Immature natural killer cell (primary cell): ENCODE measurements around the gene KRTAP24-1. TPM values are rescaled to one million over a fixed set of nuclear protein-coding genes. Genes with fewer than 3 reads are reported as not detected.

Experiments
- DNase-seq, 3 donors: peaks; one replicate each; pipeline ENCODE4 v3.0.0; 2022; ENCODE audit warnings: mixed read lengths in 1 of 3
- H3K27ac Mint-ChIP-seq, 6 donors: one replicate each; pipeline ENCODE4 v1.8.0; 2020; ENCODE audit warnings: mixed read lengths in 6 of 6, mild to moderate bottlenecking in 5 of 6, inconsistent platforms in 4 of 6, moderate library complexity in 3 of 6
- H3K27me3 Mint-ChIP-seq, 3 donors: one replicate each; pipeline ENCODE4 v1.8.0; 2020 to 2021; ENCODE audit warnings: low read depth in 3 of 3, mild to moderate bottlenecking in 3 of 3, mixed read lengths in 3 of 3, moderate library complexity in 3 of 3, inconsistent platforms in 1 of 3
- H3K36me3 Mint-ChIP-seq, 3 donors: one replicate each; pipeline ENCODE4 v1.8.0; 2020; ENCODE audit warnings: mixed read lengths in 3 of 3, inconsistent platforms in 2 of 3, mild to moderate bottlenecking in 2 of 3
- H3K4me1 Mint-ChIP-seq, 2 donors: one replicate each; pipeline ENCODE4 v1.8.0; 2020; ENCODE audit warnings: inconsistent platforms in 2 of 2, mild to moderate bottlenecking in 2 of 2, mixed read lengths in 2 of 2, moderate library complexity in 1 of 2
- H3K4me3 Mint-ChIP-seq, 5 donors: one replicate each; pipeline ENCODE4 v1.8.0; 2020; ENCODE audit warnings: mild to moderate bottlenecking in 5 of 5, mixed read lengths in 5 of 5, inconsistent platforms in 3 of 5, moderate library complexity in 3 of 5
- H3K9me3 Mint-ChIP-seq, 6 donors: one replicate each; pipeline ENCODE4 v1.8.0; 2020; ENCODE audit warnings: mild to moderate bottlenecking in 6 of 6, mixed read lengths in 6 of 6, inconsistent platforms in 4 of 6, moderate library complexity in 3 of 6
- polyA plus RNA-seq, 3 donors: library from polyadenylated mRNA; unstranded; fragments of 300-500 nt; fragmentation: Illumina TruSeq; gene quantifications; one replicate each; pipeline ENCODE4 v1.2.3, GENCODE V29; 2021

KRTAP24-1 gene
- polyA plus RNA-seq = not detected

GRCh38 chr21:30282850-30283249, at the start of gene KRTAP24-1:
Gene KRTAP24-1 (minus strand): TSS chr21:30282950. CDS start chr21:30282932, 18 bp downstream.
- Mint-ChIP-seq H3K9me3 (peaks cover 2 to 20% (median 6%) of the 10 kb centered on the region in 6 donors), H3K36me3 (no peaks in the 10 kb centered on the region), H3K27me3 (peaks cover 0 to 3% (median 2%) of the 10 kb centered on the region in 3 donors), H3K27ac (no peak within 1 kb of the TSS), H3K4me3 (no peak within 1 kb of the TSS), H3K4me1 (no peaks in the 10 kb centered on the region)
- no peak for DNase-seq

GRCh38 chr21:30329203-30329875, 46.6 kb upstream of the KRTAP24-1 start:
- H3K4me3 Mint-ChIP-seq = no peak overlapping the region
- no peak for DNase-seq
- no peaks in the 10 kb centered on the region for H3K36me3 Mint-ChIP-seq
- peaks cover 0 to 3% (median 0%) of the 10 kb centered on the region in 3 donors for H3K27me3 Mint-ChIP-seq
- H3K4me1 Mint-ChIP-seq = no peaks in the 10 kb centered on the region
- H3K9me3 Mint-ChIP-seq = peaks cover 5 to 26% (median 9%) of the 10 kb centered on the region in 6 donors
- no peak overlapping the region for H3K27ac Mint-ChIP-seq

- peaks cover 5 to 31% (median 10%) of the 10 kb centered on the region in 6 donors for H3K9me3 Mint-ChIP-seq
- no peak overlapping the region for H3K4me3 Mint-ChIP-seq
- H3K27ac Mint-ChIP-seq = no peak overlapping the region
- peaks cover 0 to 3% (median 0%) of the 10 kb centered on the region in 3 donors for H3K27me3 Mint-ChIP-seq
- no peaks in the 10 kb centered on the region for H3K36me3 Mint-ChIP-seq
- no peaks in the 10 kb centered on the region for H3K4me1 Mint-ChIP-seq
- no peak for DNase-seq
Observed at GRCh38 chr21:30326390-30326789, 43.6 kb upstream of the KRTAP24-1 start.

GRCh38 chr21:30320215-30320614, 37.5 kb upstream of the KRTAP24-1 start, which contains the start of gene KRTAP26-1:
Gene KRTAP26-1 (minus strand): TSS chr21:30320315. CDS start chr21:30320035, 280 bp downstream.
- Mint-ChIP-seq H3K27me3 (peaks cover 0 to 2% (median 0%) of the 10 kb centered on the region in 3 donors), H3K4me1 (no peaks in the 10 kb centered on the region), H3K36me3 (no peaks in the 10 kb centered on the region), H3K9me3 (peaks cover 0 to 45% (median 10%) of the 10 kb centered on the region in 6 donors), H3K27ac (no peak within 1 kb of the TSS), H3K4me3 (no peak within 1 kb of the TSS)
- no peak for DNase-seq

DNA sequence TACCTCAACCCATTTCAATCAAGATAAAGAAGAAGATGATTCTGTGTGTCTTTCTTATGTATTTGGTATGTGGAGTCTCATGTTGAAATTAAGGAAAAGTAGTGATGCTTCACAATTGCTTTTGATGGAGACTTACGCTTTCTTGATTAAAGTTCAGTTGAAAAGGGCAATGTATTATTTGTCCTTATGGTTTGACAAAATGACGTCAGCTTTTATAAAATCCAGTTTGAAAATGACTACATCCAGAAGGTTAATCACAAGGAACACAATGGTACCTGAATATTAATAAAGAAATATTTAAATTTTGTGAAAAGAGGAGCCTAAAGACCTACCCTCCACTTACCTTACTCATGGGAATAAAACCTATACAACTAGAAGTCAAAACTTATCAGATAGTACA, 33.0 kb upstream of the KRTAP24-1 start:
- no peaks in the 10 kb centered on the region for H3K36me3 Mint-ChIP-seq
- H3K27me3 Mint-ChIP-seq = peaks cover 0 to 2% (median 0%) of the 10 kb centered on the region in 3 donors
- no peaks in the 10 kb centered on the region for H3K4me1 Mint-ChIP-seq
- H3K4me3 Mint-ChIP-seq = no peak overlapping the region
- H3K27ac Mint-ChIP-seq = no peak overlapping the region
- DNase-seq = no peak
- peaks cover 0 to 20% (median 7%) of the 10 kb centered on the region in 6 donors for H3K9me3 Mint-ChIP-seq

DNA sequence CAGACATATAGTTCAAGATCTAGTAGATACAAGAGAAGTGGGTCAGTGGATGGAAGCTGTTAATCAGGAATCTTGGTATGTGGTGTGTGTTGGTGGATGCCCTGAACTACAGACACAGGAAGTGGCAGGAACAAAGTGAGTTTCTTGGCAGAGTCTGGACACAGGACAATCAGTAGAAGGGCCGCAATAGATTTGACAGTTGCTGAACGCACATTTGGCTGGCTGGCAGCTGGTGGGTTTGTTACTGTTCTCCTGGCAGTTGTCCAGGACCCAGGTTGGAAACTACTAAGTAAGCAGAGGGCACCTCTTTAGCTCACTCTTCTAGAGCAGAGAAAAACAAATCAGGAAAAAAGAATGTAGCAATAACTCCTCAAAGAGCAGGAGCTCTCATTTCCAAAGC, 24.1 kb upstream of the KRTAP24-1 start:
- no peak overlapping the region for H3K27ac Mint-ChIP-seq
- DNase-seq = no peak
- no peaks in the 10 kb centered on the region for H3K36me3 Mint-ChIP-seq
- no peaks in the 10 kb centered on the region for H3K4me1 Mint-ChIP-seq
- peaks cover 0 to 1% (median 0%) of the 10 kb centered on the region in 3 donors for H3K27me3 Mint-ChIP-seq
- peaks cover 5 to 35% (median 6%) of the 10 kb centered on the region in 6 donors for H3K9me3 Mint-ChIP-seq
- no peak overlapping the region for H3K4me3 Mint-ChIP-seq

DNA sequence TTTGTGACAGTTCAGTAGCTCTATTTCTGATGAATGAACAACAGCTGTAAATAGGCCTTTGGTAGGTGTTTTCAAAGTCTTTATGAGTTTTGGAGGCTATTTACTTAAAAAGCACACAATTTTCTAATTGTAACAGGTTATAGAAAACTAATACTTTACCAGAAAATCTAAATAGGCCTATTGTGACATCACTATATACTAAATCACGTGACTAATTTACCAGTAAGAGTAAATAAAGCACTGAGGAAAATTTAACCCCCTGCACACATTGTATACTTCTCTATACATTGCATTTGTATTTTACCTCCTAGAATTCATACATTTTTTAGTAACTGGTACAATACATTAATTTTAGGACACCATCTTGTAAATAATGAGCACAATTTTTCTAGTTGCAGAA, 22.4 kb upstream of the KRTAP24-1 start:
- Mint-ChIP-seq H3K4me1 (no peaks in the 10 kb centered on the region), H3K4me3 (no peak overlapping the region), H3K27ac (no peak overlapping the region), H3K36me3 (no peaks in the 10 kb centered on the region), H3K27me3 (peaks cover 0 to 1% (median 0%) of the 10 kb centered on the region in 3 donors), H3K9me3 (peaks cover 5 to 52% (median 11%) of the 10 kb centered on the region in 6 donors)
- DNase-seq = no peak

GRCh38 chr21:30289215-30289614, 6.5 kb upstream of the KRTAP24-1 start, which contains the start of gene KRTAP25-1:
Gene KRTAP25-1 (minus strand): TSS chr21:30289514. CDS start chr21:30289490, 24 bp downstream.
- Mint-ChIP-seq H3K9me3 (peaks cover 3 to 15% (median 8%) of the 10 kb centered on the region in 6 donors), H3K4me3 (no peak within 1 kb of the TSS), H3K27ac (no peak within 1 kb of the TSS), H3K27me3 (peaks cover 0 to 3% (median 2%) of the 10 kb centered on the region in 3 donors), H3K4me1 (no peaks in the 10 kb centered on the region), H3K36me3 (no peaks in the 10 kb centered on the region)
- DNase-seq = no peak

DNA sequence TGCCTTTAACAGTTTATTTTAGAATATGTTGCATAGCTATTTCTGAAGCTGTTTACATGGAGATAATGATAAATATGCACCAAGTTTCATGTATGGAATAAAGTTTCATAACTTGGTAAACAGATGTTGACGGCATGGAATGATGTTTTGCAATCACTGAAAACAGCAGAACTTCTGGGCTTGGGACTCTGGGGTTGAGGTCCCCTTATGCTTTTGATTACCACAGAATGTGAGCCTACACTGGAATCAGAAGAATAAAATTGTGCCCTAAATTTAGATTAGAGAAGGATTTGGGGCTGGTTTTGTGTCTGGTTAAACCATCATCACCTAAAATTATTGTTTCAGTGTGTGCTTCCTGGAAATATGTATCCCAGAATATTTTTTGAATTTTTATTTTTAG, 11.1 kb downstream of the KRTAP24-1 start:
- Mint-ChIP-seq H3K27ac (no peak overlapping the region), H3K9me3 (peaks cover 4 to 17% (median 8%) of the 10 kb centered on the region in 6 donors), H3K27me3 (no peaks in the 10 kb centered on the region), H3K4me3 (no peak overlapping the region), H3K36me3 (no peaks in the 10 kb centered on the region), H3K4me1 (no peaks in the 10 kb centered on the region)
- DNase-seq = no peak

- H3K36me3 Mint-ChIP-seq = no peaks in the 10 kb centered on the region
Observed at GRCh38 chr21:30271156-30271555, 11.6 kb downstream of the KRTAP24-1 start.

GRCh38 chr21:30269803-30270530, 12.8 kb downstream of the KRTAP24-1 start:
- DNase-seq = no peak
- Mint-ChIP-seq H3K9me3 (peaks cover 1 to 28% (median 10%) of the 10 kb centered on the region in 6 donors), H3K27ac (no peak overlapping the region), H3K4me3 (no peak overlapping the region), H3K27me3 (no peaks in the 10 kb centered on the region), H3K36me3 (no peaks in the 10 kb centered on the region), H3K4me1 (no peaks in the 10 kb centered on the region)

More at GRCh38 chr21:30271156-30271555, 11.6 kb downstream of the KRTAP24-1 start:
- Mint-ChIP-seq H3K27ac (no peak overlapping the region), H3K9me3 (peaks cover 1 to 22% (median 8%) of the 10 kb centered on the region in 6 donors), H3K4me3 (no peak overlapping the region), H3K27me3 (no peaks in the 10 kb centered on the region), H3K4me1 (no peaks in the 10 kb centered on the region)
- no peak for DNase-seq

DNA sequence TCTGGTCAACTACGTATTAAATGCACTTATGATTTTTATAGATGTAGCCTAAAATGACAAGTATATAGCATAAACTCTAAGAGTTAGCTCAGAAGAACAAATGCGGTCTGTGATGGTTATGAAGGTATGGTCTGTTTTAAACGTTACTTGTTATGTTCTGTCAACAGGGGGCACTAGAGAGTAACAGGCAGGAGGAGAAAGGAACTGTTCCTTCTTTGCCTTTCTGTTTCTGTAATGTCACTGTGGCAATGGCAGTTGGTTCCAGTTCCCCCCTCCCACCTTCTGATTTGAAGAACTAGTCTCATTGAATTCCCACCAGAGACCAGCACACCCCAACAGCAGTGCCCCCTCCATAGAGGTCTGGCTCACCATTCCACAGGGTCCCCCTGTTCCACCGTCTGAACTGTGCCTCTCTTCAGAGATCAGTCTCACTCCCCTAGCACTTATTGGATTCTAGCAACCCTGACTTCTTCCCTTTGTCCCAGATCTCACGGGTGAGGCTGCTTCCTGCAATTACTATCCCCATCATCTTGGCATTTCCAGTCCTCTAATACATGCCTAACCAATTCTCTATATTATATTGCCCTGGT, 14.0 kb downstream of the KRTAP24-1 start:
- no peak for DNase-seq
- Mint-ChIP-seq H3K27me3 (no peaks in the 10 kb centered on the region), H3K36me3 (no peaks in the 10 kb centered on the region), H3K9me3 (peaks cover 4 to 33% (median 10%) of the 10 kb centered on the region in 6 donors), H3K4me1 (no peaks in the 10 kb centered on the region), H3K27ac (no peak overlapping the region), H3K4me3 (no peak overlapping the region)

DNA sequence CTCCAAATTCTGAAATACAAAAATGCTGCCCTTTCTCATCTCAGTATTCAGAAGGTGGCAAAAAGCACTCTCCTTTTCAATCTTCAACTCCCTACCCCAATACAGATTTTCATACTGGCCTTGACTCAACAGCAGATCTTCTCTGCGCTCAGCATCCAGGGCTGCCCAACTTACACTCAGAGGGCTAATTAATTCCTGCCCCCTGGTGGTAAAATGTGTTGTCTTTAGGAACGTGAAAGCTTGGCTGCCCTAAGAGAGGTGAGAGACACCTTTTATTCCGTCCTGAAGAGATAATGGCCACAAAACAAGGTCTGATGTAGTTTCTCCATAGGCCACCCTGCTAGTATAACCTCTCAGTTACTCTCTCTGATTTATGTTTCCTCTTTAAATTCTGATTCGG, 25.0 kb downstream of the KRTAP24-1 start:
- peaks cover 0 to 47% (median 10%) of the 10 kb centered on the region in 6 donors for H3K9me3 Mint-ChIP-seq
- H3K27ac Mint-ChIP-seq = no peak overlapping the region
- no peaks in the 10 kb centered on the region for H3K36me3 Mint-ChIP-seq
- no peak for DNase-seq
- H3K4me1 Mint-ChIP-seq = no peaks in the 10 kb centered on the region
- no peak overlapping the region for H3K4me3 Mint-ChIP-seq
- no peaks in the 10 kb centered on the region for H3K27me3 Mint-ChIP-seq

DNA sequence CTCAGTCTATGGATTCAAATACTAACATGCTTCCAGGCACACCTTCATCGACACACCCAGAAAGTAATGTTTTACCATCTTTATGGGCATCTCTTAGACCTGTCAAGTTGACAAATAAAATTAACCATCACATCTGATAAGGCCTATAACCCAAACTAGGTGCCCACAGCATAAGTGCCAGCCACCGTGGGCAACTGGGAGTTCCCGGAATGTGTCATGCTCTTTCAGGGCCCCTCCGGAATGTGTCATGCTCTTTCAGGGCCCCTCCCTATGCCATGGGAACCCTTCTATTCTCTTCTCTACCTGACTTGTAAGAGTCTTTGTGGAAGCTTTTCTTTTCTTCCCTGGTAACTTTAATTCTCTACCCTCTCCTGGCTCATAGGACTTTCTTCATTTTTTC, 26.6 kb downstream of the KRTAP24-1 start:
- Mint-ChIP-seq H3K27me3 (no peaks in the 10 kb centered on the region), H3K4me3 (no peak overlapping the region), H3K36me3 (no peaks in the 10 kb centered on the region), H3K4me1 (no peaks in the 10 kb centered on the region), H3K27ac (no peak overlapping the region), H3K9me3 (peaks cover under 1 to 36% (median 9%) of the 10 kb centered on the region in 6 donors)
- DNase-seq = no peak
